HG02678 (cell line): Measurements from ENCODE around the gene GREB1L.

Source experiments
- ATAC-seq: cut with Tn5 transposase; IDR thresholded peaks from one replicate; pipeline ENCODE4 v1.9.1; 2021; ENCODE audit warnings: mild to moderate bottlenecking, moderate library complexity; ENCODE audit not compliant: unreplicated experiment

GREB1L gene

DNA sequence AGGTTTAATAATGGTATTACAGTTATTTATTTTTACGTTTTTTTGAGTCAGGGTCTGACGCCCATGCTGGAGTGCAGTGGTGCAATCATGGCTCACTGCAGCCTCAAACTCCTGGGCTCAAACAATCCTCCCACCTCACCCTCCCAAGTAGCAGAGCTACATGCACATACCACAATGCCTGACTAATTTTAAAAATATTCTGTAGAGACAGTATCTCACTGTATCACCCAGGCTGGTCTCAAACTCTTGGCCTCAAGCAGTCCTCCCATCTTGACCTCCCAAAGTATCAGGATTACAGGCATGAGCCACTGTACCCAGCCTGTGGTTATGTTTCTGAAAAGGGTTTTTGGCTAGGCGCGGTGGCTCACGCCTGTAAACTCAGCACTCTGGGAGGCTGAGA is 237.7 kb downstream of the GREB1L start:
- ATAC-seq: no peak

DNA sequence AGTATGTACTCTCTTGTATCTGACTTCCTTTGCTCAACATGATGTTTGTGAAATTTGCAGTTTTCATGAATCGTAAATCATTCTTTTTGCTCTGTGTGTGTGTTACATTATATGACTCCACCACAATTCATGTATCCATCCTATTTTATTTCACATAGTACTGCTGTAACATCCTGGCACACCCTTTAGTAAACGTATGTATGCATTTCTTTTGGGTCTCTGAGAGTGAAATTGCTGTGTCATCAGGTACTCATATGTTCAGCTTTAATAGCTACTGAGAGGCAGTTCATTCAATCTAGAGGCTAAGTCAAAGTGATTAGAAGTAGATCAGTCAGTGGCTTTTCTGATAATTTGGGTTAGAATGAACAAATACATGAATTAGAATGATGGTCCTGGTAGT is 239.7 kb downstream of the GREB1L start:
- ATAC-seq: no peak

DNA sequence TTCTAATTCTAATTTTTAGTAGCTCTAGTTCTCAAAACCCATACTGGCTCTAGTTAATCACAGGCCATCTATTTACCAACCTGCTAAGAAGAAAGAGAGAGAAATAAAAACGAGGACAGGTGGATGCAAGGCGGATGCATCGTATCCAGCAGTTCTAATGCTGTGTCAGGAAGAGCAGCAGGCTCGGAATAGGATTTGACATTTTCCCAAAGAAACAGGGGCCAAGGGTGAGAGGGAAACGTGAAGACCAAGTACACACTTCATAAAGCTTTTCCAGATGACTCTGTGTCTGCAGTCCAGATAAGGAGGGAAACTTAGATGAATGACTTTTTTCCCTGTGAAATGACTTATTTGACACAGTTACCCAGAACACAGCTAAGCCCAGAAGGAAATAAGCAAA is 241.0 kb downstream of the GREB1L start:
- ATAC-seq: no peak

DNA sequence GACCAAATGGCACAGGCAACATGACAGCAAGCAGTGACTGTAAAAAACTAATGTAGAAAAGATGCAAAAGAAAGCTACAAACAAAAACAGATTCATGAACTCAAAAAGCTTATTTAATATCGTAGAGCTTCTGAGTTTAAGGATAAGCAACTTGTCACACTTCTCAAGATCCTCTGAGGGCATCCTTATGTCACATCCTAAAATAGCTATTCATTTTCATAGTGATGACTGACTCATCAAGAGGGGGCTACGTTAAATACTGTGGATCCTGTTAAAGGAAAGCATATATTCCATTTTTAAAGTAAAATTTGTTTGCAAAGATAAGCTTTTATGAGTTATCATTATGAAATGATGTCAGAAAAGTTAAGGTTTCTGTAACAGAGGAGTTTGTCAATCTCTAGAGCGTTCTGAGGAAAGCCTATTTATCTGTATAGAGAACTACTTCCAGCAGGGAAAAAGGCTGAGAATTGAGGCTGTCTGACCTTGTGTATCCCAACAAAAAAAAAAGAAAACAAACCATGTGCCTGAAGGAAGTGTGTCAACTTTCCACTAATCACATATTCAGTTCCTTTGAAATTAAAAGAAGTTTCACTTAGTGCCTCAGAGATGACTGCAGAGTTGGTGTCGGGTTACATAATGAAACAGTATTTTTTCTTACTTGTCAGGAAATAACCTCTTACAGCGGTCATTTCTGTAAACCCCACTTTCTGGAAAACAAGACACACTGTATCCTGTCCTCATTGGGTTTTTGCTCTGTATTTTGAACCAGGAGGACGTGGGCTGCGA is 243.0 kb downstream of the GREB1L start:
- ATAC-seq: no peak

- ATAC-seq: no peak
Measured at GRCh38 chr18:21486905-21487437, 244.9 kb downstream of the GREB1L start.

DNA sequence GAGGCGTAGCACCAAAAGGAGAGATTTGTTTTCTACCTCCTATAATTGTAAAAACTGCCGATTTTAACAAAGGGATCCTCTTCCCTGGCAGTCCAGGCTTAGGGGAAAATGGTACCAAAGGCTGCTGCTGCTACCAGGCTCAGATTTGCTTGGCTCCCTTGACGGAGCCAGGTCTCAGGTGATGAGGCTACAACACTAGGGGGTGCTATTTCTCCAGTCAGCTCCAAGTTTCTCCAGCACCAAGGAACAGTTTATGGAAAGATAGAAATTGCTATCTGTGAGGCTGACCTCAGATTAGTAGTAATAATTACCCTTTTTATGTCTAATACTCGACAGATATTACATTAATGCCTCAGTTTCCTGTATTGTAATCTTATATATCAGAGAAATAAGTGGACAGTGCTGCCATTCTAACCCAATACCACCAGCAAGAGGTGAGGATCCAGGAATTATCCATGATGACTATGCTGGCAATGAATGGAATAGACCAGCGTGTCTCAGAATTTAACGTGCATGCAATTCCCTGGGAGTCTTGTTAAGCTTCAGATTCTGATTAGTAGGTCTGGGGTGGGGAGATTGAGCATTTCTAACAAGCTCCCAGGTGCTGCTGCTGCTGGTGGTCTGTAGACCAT is 247.2 kb downstream of the GREB1L start:
- peak; percentile 62 for ATAC-seq

GRCh38 chr18:21489919-21490495 is 248.0 kb downstream of the GREB1L start:
- no peak for ATAC-seq

DNA sequence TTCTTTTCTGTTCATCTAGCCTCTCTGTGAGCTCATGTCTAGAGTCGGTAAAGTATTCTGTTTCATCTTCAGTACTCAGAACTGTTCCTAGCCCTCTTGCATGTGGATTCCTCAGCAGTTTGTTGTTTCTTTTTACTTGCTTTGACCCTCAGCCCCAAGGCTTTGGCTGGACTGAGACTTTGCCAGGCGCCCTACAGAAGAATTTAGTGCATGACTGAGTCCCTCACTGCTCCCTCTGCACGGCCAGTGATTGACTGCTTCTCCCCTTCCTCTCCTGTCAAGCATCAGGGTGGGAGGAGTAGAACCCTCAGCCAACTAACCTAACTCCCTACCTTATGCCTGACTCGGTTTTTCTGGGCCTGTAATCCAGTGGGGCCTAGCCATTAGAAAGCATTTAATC is 248.7 kb downstream of the GREB1L start:
- ATAC-seq: no peak

GRCh38 chr18:21496277-21496835 is 254.3 kb downstream of the GREB1L start:
- ATAC-seq: no peak

- no peak for ATAC-seq
Measured at GRCh38 chr18:21499997-21500396, 258.0 kb downstream of the GREB1L start.

DNA sequence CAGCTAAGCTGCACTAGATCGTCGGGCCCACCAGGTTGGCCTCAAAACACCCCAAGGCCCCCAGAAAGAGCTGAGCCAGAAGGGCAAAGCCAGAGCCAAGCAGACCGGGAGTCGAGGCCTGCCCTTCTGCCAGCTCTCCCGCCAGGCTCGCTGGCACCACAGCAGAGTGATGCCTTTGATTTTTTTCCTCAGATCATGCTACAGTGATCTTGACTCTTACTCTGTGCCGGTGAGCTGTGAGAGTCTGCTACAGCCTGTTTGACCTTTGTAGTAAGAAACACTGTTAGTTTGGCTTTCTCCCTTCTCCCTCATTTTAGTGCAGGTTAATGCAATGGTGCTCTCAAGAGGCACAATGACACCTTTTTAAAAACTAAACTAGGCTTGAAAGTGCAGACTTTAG is 260.6 kb downstream of the GREB1L start:
- no peak for ATAC-seq

DNA sequence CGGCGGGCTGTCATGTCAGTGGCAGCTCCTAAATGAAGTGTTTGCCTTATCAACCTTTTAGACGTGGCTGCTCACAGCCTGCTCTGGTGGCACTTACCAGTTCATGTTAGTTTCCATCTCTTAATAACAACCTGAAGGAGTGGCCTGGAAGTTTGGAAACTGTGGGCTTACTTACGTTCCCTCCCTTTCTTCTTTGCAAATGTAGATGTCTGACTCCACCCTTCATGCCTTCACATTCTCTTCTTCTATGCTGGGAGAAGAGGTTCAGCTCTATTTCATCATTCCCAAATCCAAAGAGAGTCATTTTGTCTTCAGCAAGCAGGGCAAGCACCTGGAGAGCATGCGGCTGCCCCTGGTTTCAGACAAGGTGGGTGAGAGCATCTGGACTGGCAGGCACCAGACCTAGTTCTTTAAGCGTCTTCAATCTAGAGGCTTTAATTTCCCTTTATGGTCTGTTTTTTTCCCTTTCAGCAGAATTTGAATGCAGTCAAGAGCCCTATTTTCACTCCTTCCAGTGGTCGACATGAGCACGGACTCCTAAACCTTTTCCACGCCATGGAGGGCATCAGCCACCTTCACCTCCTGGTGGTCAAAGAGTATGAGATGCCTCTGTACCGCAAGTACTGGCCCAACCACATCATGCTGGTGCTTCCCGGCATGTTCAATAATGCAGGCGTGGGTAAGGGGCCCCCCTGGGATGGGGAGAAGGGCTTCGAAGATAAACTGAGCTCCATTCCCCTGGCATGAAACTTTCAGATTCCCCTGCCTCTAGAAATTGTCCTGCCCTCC is 266.1 kb downstream of the GREB1L start:
- ATAC-seq: no peak

- no peak for ATAC-seq
Measured at GRCh38 chr18:21509062-21509461, 267.0 kb downstream of the GREB1L start.

- ATAC-seq: no peak
Measured at GRCh38 chr18:21513292-21513691, 271.3 kb downstream of the GREB1L start.

- no peak for ATAC-seq
Measured at GRCh38 chr18:21513741-21514140, 271.7 kb downstream of the GREB1L start.

DNA sequence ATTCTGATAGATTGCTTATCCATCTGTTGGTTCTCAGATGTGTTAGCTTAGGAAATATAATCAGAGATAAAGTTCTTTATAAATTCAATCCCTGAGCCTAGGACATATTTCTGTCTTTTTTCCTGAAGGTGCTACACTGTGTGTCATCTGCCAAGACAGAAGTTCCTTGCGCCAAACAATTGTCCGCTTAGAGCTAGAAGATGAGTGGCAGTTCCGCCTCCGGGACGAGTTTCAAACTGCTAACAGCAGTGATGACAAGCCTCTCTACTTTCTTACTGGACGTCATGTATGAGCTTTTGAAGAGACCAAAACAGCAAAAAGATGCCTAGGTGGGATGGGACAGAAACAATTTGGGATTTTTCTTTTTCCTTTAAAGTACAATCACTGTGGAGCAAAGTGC is 280.5 kb downstream of the GREB1L start:
- no peak for ATAC-seq

DNA sequence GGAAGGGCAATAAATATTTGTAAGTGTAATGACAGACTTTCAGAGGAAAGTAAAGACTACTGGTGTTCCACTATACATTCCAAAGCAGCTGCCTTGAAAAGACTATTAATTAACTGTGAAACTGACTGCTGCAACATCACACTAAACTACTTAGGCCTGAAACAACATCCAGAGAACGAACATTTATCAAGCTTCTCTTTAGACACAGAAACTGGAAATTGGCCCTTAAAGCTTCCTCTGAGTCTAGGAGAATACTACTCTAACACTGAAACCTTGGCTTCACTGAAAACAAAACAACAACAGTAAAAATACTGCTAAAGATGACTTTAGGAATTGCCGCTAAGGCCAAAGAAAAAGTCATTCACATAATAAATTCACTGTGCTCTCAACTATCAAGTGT is 283.9 kb downstream of the GREB1L start:
- no peak for ATAC-seq

GRCh38 chr18:21526463-21526862 is 284.4 kb downstream of the GREB1L start:
- ATAC-seq: no peak

DNA sequence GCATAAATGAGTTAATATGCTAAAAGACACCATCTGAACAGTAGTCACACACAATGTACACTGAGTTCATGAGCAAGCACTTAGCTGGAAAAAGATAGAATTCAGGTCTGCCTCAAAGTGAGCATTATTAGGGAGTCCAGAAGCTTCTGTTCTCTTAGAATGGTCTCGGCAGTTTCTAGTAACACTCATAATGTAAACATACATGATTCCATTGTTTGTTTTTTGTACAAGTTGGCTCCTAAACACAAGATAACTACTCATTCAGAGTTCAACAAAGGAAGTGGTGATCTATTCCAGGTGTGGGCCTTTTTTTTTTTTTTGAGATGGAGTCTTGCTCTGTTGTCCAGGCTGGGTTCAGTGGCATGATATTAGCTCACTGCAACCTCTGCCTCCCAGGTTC is 292.3 kb downstream of the GREB1L start:
- ATAC-seq: no peak

GRCh38 chr18:21538230-21538629 is 296.2 kb downstream of the GREB1L start:
- no peak for ATAC-seq

DNA sequence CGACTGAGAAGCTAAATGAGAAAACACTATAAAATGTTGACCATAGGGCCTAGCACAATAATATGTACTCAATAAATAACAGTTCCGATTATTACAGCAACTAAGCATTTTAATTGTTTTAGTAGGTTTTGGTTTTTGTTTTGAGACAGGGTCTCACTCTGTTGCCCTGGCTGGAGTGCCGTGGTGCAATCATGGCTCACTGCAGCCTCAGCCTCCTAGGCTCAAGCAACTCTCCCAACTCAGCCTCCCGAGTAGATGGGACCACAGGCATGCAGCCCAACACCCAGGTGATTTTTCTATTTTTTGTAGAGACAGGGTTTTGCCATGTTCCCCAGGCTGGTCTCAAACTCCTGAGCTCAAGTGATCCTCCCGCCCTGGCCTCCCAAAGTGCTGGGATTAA is 304.4 kb downstream of the GREB1L start:
- no peak for ATAC-seq
